GM23248 (cell line): ENCODE results near the gene TUBG2. TPM values are rescaled to one million over a fixed set of nuclear protein-coding genes. Genes with fewer than 3 reads are reported as not detected.
"Not testable (repeated sequence)": the region's sequence is repeated elsewhere in the genome, so short reads cannot be mapped to it uniquely, and the experiment has no call there.

Source experiments
- DNase-seq: peaks from one replicate; pipeline ENCODE4 v3.0.0-alpha.2; 2015
- H2AFZ ChIP-seq: fragments of 200-600 bp; sonication (generic); 2 replicates; pipeline ENCODE4 v1.6.1; 2016; ENCODE audit warnings: antibody characterized with exemption
- H3F3A ChIP-seq: fragments of 200-600 bp; sonication (generic); 2 replicates; pipeline ENCODE4 v1.6.1; 2016; ENCODE audit warnings: mild to moderate bottlenecking, antibody characterized with exemption, mixed run types; ENCODE audit not compliant: insufficient read depth
- H3K27ac ChIP-seq: fragments of 200-600 bp; sonication (generic); 2 replicates; pipeline ENCODE4 v1.5.1; 2016; ENCODE audit warnings: mild to moderate bottlenecking
- H3K27me3 ChIP-seq: fragments of 200-600 bp; sonication (generic); replicated peaks from 2 replicates; pipeline ENCODE4 v1.6.1; 2016; ENCODE audit warnings: mild to moderate bottlenecking; ENCODE audit not compliant: insufficient read depth
- H3K36me3 ChIP-seq: fragments of 200-600 bp; sonication (generic); 2 replicates; pipeline ENCODE4 v1.6.1; 2016; ENCODE audit warnings: low read depth, mild to moderate bottlenecking
- H3K4me1 ChIP-seq: fragments of 200-600 bp; sonication (generic); 2 replicates; pipeline ENCODE4 v1.6.1; 2016; ENCODE audit warnings: mild to moderate bottlenecking; ENCODE audit not compliant: insufficient read depth
- H3K4me2 ChIP-seq: fragments of 200-600 bp; sonication (generic); one replicate; pipeline ENCODE4 v1.6.1; 2016; ENCODE audit warnings: mild to moderate bottlenecking; ENCODE audit not compliant: unreplicated experiment
- H3K4me3 ChIP-seq: fragments of 200-600 bp; sonication (generic); 2 replicates; pipeline ENCODE4 v1.5.1; 2016; ENCODE audit warnings: mild to moderate bottlenecking
- H3K79me2 ChIP-seq: fragments of 200-600 bp; sonication (generic); 2 replicates; pipeline ENCODE4 v1.6.1; 2016; ENCODE audit warnings: mild to moderate bottlenecking; ENCODE audit not compliant: insufficient read depth
- H3K9ac ChIP-seq: fragments of 200-600 bp; sonication (generic); 2 replicates; pipeline ENCODE4 v1.6.1; 2016; ENCODE audit warnings: mild to moderate bottlenecking
- H3K9me2 ChIP-seq: fragments of 200-600 bp; sonication (generic); 2 replicates; pipeline ENCODE4 v1.6.1; 2016; ENCODE audit warnings: mixed run types, mild to moderate bottlenecking, moderate library complexity; ENCODE audit not compliant: insufficient read depth
- H3K9me3 ChIP-seq: fragments of 200-600 bp; sonication (generic); one replicate; pipeline ENCODE4 v1.6.1; 2017; ENCODE audit warnings: low read depth
- H4K20me1 ChIP-seq: fragments of 200-600 bp; sonication (generic); 2 replicates; pipeline ENCODE4 v1.6.0; 2016; ENCODE audit not compliant: insufficient read depth
- EZH2 ChIP-seq: fragments of 200-600 bp; sonication (generic); IDR thresholded peaks from 2 replicates; pipeline ENCODE4 v1.6.1; 2018; ENCODE audit warnings: antibody characterized with exemption, mild to moderate bottlenecking; ENCODE audit not compliant: insufficient read depth, poor library complexity, severe bottlenecking
- EZH2phosphoT487 ChIP-seq: fragments of 200-600 bp; sonication (generic); IDR thresholded peaks from 2 replicates; pipeline ENCODE4 v1.6.1; 2018; ENCODE audit warnings: antibody characterized with exemption, moderate library complexity, mild to moderate bottlenecking, low read depth; ENCODE audit not compliant: insufficient read depth
- WGBS, 2 experiments: methylation state at CpG; one replicate each; pipeline ENCODE4 v1.1.6; 2015 to 2017; ENCODE audit warnings: low lambda C conversion rate in 2 of 2, low coverage in 1 of 2; ENCODE audit errors: missing lambda C conversion rate in 2 of 2; 5-methylcytosine and 5-hydroxymethylcytosine counted together
- in situ Hi-C: fragments of 300-500 bp; cut with MboI; formaldehyde crosslinking; loops from 2 replicates; pipeline ENCODE4 v1.15.0; 2020
- polyA plus RNA-seq: library from polyadenylated mRNA; unstranded; fragments of >200 nt; fragmentation: Nextera tagmentation; extraction: Ambion mirVana; gene quantifications from 2 replicates; pipeline ENCODE4 v1.2.1, GENCODE V29; 2016
- total RNA-seq: library from RNA; depleted of rRNA; stranded (reverse); fragments of >200 nt; shearing (Covaris generic); gene quantifications from 2 replicates; pipeline ENCODE4 v1.2.3, GENCODE V29; 2014; rRNA removed

The TUBG2 gene
- total RNA-seq, result 12.1 and 14.4 TPM in 2 replicates
- 29.8 and 30.9 TPM in 2 replicates for polyA plus RNA-seq

DNA sequence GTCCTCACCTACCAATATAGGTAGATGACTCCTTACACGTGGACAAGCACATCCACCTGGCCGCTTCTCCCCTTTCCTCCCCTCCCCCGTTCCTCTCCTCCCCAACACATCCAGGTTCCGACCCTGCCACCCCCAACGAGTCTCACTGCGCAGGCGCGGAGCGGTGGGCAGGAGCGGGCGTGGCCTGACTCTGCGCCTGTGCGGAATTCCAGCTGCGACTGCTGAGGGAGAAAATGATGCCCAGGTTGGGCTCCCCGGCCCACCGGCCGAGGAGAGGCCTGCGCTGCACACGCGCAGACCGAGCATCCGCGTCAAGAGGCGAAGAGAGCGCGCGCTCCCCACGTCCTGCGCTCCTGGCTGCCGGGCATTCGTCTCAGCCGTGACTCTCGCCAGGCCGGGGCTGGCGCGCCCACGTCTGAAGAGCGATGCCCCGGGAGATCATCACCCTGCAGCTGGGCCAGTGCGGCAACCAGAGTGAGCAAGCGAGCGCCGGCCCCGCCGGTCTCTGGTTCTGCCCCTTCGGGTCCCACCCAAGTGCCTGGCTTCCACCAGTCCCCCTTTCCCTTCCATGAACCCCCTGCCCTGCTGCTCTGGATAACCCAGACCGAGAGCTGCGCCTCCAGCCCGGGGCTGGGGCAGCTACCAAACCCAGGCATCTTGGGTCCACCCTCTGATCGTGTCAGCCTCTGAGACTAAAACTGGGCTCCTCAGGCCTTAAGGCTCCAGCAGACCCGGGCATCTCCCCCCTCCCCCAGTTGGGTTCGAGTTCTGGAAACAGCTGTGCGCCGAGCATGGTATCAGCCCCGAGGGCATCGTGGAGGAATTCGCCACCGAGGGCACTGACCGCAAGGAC lies at the start of gene TUBG2:
Gene TUBG2, plus strand, starts transcription at position 206 of the 853 bp plus-strand sequence. Its CDS starts 220 bp downstream, at position 426.
- peak within 1 kb of the TSS; percentile 85 for H3K9ac ChIP-seq
- H3K4me1 ChIP-seq, result peaks cover 23% of the 10 kb centered on the region
- peak; percentile 93 for DNase-seq
- 1% methylated on average over 48 to 51 of the region's 59 CpGs for WGBS, 2 experiments
- peaks cover 9% of the 10 kb centered on the region for H3K36me3 ChIP-seq
- no peaks in the 10 kb centered on the region for H3K9me2 ChIP-seq
- H2AFZ ChIP-seq, result peak within 1 kb of the TSS; percentile 93
- peak within 1 kb of the TSS; percentile 86 for H3K4me3 ChIP-seq
- TF ChIP-seq EZH2, result no peak
- no peak for TF ChIP-seq EZH2phosphoT487
- H4K20me1 ChIP-seq, result no peaks in the 10 kb centered on the region
- in situ Hi-C loops, result no loop called here
- H3K27ac ChIP-seq, result peak within 1 kb of the TSS; percentile 83
- H3F3A ChIP-seq, result peaks cover 33% of the 10 kb centered on the region
- H3K27me3 ChIP-seq, result no peaks in the 10 kb centered on the region
- no peaks in the 10 kb centered on the region for H3K9me3 ChIP-seq
- peak within 1 kb of the TSS; percentile 91 for H3K4me2 ChIP-seq
- H3K79me2 ChIP-seq, result peaks cover 24% of the 10 kb centered on the region

DNA sequence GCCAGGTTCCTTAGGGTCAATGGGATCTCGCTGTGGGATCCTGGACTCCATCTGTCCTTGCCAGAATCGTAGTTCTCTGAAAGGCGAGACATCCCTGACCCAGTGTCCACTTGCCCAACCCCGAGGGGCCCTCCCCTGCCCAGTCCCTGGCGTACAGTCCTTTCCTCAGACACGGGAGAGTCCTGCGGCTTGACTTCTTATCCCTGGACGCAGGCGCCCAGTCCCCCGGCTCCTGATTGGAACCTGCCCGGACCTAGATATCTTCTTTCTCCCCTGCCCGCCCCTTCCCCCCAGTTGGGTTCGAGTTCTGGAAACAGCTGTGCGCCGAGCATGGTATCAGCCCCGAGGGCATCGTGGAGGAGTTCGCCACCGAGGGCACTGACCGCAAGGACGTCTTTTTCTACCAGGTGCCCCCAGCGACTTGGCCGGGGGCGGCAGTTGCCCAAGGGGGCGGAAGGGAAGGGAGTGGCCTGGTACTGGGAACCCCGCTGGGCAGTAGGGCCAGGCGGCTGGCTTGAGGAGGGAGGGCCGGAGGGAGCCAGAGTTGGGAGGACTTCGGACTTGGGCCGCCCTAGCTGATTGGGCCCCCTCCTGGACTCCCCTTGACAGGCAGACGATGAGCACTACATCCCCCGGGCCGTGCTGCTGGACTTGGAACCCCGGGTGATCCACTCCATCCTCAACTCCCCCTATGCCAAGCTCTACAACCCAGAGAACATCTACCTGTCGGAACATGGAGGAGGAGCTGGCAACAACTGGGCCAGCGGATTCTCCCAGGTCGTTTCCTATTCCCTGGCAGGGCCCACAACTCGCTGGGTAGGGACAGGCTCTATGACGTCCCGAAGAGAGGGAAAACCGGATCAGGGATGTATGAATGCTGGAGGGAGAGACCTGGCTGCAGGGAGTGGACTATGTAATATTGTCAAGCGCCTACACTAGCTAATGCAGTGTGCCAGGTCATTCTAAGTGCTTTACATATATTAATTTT lies 49.0 kb upstream of the TUBG2 start:
- H3K36me3 ChIP-seq, H4K20me1 ChIP-seq, H3K9me3 ChIP-seq, H3F3A ChIP-seq, in situ Hi-C loops, H3K27me3 ChIP-seq, H3K9me2 ChIP-seq: not testable (repeated sequence)
- WGBS, 2 experiments, result 8 to 9% methylated on average over 32 to 37 of the region's 42 CpGs
- Histone ChIP-seq H3K79me2 (peaks cover 49% of the 10 kb centered on the region), H3K27ac (peak overlapping the region; percentile 89), H3K4me1 (peaks cover 12% of the 10 kb centered on the region), H3K4me2 (peak overlapping the region; percentile 86), H3K9ac (peak overlapping the region; percentile 92), H2AFZ (peak overlapping the region; percentile 92), H3K4me3 (peak overlapping the region; percentile 99)
- peak; percentile 9 for DNase-seq

DNA sequence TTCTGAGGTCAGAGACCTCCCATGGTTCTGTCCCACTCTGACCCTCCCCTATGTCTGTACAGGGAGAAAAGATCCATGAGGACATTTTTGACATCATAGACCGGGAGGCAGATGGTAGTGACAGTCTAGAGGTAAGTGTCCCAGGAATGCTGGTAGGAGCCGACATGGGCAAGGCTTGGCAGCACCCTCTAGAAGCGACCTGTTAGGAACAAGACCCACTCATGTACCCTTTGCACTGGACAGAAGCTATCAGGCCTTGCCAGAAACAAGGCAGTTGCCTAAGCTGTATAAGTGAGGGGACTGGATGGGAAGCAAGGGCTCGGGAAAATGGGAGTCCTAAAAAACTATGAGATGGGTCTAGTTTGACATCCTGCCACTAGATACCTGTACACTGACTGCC lies 47.1 kb upstream of the TUBG2 start:
- TF ChIP-seq EZH2phosphoT487 (no peak), EZH2 (no peak)
- in situ Hi-C loops, result no loop called here
- peaks cover 30% of the 10 kb centered on the region for H3K79me2 ChIP-seq

DNA sequence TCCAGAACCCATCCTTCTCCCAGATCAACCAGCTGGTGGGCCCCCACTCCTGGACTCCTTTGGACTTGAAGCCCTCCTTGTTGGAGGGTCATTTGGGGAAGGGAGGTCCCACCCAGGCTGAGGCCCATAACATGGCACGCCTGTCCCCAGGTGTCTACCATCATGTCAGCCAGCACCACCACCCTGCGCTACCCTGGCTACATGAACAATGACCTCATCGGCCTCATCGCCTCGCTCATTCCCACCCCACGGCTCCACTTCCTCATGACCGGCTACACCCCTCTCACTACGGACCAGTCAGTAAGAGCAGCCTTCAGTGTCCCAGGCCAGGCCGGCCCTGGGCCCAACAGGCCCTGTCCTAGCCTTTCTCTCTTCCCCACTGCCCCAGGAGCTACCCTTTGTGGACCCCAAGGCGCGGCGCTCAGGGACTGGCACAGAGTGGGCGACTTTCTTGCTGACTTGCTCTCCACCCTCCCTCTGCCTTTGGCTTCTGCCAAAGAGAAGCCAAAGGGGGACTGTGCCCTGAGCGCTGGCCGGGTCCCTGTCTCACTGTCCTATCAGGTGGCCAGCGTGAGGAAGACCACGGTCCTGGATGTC lies 45.3 kb upstream of the TUBG2 start:
- no peaks in the 10 kb centered on the region for H3K9me2 ChIP-seq
- H3K9me3 ChIP-seq, result no peaks in the 10 kb centered on the region
- H3K27me3 ChIP-seq, result no peaks in the 10 kb centered on the region
- no peak overlapping the region for H3K27ac ChIP-seq
- H3K4me1 ChIP-seq, result no peaks in the 10 kb centered on the region; the same call in 1 of the 2 replicates
- in situ Hi-C loops, result no loop called here
- no peak for DNase-seq
- TF ChIP-seq EZH2phosphoT487, result no peak
- TF ChIP-seq EZH2, result no peak
- H3K9ac ChIP-seq, result no peak overlapping the region
- peaks cover 12% of the 10 kb centered on the region for H3K79me2 ChIP-seq
- no peaks in the 10 kb centered on the region for H3F3A ChIP-seq
- H3K4me3 ChIP-seq, result no peak overlapping the region
- no peak overlapping the region for H3K4me2 ChIP-seq
- 94 to 97% methylated on average over 17 of the region's 17 CpGs for WGBS, 2 experiments
- H3K36me3 ChIP-seq, result peaks cover 14% of the 10 kb centered on the region
- H2AFZ ChIP-seq, result no peak overlapping the region
- no peaks in the 10 kb centered on the region for H4K20me1 ChIP-seq

More for the DNA sequence above, 47.1 kb upstream of the TUBG2 start:
- Histone ChIP-seq H3K9ac (no peak overlapping the region), H3K9me3 (no peaks in the 10 kb centered on the region), H3K27me3 (no peaks in the 10 kb centered on the region), H3F3A (no peaks in the 10 kb centered on the region), H3K9me2 (no peaks in the 10 kb centered on the region), H4K20me1 (no peaks in the 10 kb centered on the region), H3K4me3 (no peak overlapping the region), H3K4me1 (peaks cover 11% of the 10 kb centered on the region), H2AFZ (no peak overlapping the region), H3K4me2 (no peak overlapping the region), H3K36me3 (peaks cover 14% of the 10 kb centered on the region), H3K27ac (no peak overlapping the region)
- no peak for DNase-seq
- 85 to 91% methylated on average over 4 of the region's 4 CpGs for WGBS, 2 experiments
